NCI-H2196 treated with DMSO at 0.1 percent for 48 hours (cell line): Measurements from ENCODE around the gene COL12A1.

Experiments used
- DNase-seq: peaks from one replicate; lab custom pipeline; 2025; ENCODE audit not compliant: unreplicated experiment; lab: John Stamatoyannopoulos, UW

Gene COL12A1

DNA sequence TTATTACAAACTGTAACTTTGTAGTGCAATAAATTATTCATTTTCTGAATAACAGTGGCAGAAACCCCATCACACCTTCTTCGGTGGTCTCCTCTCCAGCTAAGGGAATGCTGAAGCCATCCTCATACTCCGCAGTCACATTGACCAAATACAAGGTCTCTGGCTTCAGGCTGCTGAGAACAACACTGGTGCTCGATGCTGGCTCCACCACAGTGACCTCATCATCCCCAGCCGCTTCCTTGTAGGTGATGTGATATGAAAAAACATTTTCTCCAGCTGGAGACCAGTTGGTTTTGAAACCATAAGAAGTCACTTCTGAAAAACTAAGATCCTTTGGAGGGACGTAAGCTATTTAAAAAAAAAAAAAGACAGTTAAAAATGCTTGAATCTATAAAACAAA lies 25.0 kb downstream of the COL12A1 start:
- DNase-seq: no peak

DNA sequence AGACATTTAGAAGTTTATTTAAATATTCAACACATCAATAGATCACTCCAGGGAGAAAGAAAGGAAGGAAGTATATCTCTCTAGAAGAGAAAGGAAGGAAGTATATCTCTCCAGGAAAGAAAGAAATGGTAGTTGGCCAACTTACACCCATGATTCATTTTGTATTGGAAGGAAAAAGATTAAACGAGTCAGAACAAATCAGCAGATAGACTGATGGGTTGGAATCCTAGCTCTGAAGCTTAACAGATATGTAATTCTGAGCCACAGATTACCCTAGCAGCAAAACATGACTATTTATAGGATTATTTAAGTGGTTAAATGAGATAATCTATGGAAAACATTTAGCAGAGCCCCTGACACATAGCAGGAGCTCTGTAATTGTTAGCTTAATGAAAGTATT lies 27.1 kb downstream of the COL12A1 start:
- no peak for DNase-seq

DNA sequence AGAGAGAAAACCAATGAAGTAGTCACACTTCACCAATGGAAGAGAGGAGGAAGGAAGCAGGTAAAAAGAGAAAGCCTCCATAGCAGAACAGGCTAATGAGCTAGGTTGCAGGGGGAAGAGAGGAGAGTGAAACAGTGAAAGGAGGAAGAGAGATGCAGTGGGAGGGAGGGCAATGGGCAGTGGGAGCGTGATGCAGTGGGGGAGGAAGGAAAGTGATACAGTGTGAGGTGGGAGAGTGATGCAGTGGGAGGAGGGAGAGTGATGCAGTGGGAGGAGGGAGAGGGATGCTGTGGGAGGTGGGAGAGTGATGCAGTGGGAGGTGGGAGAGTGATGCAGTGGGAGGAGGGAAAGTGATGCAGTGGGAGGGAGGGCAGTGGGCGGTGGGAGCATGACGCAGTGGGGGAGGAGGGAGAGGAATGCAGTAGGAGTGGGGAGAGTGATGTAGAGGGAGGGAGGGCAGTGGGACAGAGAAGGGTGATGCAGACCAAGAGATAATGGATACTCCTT lies 29.7 kb downstream of the COL12A1 start:
- DNase-seq: no peak

DNA sequence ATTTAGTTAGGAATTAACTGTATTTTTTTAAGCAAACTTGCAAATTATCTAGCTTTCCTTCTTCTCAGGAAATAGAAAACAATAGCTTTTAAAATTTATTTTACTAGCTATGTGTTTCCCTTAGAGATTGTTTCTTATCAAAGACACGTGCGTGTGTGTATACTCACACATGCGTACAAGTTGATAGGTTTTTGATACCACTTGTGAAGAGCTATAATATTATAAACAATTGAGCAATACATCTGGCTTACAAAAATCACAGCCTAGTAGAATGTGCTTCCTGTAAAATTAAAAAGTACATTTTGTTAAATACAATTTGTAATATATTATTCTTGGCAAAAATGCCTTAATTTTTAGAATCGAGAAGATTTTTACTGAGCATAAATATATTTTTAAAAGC lies 33.9 kb downstream of the COL12A1 start:
- no peak for DNase-seq

DNA sequence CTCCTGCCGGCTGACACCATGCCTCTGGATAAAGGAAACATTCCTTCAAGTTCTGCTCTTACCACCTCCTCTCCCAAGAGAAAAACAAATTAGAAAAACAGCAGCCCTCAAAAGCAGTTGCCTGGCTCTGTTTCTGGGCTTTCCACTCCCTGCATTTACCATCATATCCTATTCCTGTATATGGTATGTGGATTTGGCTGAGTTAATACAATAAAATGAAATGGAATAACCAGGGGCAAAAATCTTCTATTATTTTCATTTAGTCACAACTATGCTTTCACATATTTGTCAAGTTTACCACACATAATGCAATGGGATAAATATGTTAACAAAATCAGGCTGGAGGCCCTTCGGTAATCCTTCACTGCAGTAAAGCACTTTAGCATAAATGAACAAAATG lies 34.3 kb downstream of the COL12A1 start:
- no peak for DNase-seq

DNA sequence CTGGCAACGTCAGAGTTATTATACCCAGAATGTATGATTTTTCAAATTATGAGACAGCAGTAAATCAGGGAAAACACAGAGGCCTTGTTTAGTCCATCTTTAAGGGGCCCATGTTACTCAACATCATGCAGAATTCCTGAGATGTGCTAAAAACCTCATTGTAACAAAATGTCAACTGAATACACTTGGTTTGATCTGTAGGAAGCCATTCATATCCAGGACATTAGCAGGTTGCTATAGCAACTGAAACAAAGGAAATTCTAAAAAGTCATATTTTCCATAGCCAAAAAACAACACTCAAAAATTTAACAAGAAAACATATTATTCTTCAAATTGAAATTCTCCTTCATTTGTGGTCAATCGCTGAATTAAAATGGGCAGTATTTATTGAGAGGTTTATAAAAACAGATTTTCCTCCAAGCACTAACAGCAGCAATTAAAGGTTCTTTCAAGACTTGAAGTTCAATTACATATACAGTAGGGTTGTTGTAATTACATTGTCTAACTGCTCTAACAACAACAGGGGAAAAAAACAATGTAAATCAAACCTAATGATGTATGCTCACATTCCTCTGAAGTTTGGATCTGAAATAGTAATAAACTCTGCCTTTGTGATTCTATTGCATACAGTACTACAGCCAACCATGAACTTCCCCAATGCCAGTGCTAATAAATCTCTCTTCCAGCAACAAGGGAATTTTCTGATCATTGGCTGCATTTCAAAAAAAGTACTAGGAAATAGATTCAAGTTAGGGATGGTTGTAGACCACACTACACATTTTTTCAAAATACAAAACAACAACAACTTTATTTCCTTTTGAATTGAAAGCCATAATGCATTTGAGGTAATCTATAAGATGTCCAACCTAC lies 34.9 kb downstream of the COL12A1 start:
- DNase-seq: no peak

DNA sequence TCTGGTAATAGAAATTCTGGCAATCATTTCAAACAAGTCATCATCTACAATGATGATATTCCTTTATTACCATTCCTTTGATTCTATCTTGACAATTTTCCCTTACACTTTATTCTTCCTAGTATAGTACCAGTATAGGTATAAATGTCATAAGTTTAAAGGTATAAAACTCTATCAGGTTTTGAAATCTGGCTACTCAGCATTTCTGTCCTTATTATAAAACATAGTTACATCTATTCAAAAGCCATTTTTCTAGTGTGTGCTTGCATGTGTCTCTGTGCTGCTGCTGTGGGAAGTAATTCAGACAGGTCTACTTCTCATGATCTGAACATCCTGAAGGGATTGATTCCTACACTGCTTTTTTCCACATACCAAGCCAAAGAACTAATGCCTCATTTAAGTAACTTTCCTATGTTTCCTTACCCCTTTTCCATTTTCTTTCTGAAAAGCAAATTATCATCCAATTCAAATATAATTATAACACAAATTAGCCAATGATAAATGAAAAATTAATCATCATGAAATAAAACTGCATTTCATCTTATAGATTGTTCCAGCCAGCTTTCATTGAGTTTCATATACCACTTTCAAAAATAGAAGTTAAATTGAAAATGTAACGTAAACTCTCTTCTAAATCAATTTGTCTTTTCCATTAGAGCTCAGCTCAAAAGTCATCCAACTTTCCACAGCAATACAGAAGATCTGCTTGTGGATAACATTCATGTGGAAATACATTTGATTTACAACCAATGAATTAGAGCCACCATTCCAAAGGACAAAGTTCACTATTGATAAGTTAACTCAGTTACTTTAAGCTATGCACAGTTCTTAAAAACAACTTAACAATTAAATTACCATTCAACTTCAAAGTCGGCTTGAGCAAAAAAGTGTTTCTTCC lies 35.9 kb downstream of the COL12A1 start:
- DNase-seq: no peak

DNA sequence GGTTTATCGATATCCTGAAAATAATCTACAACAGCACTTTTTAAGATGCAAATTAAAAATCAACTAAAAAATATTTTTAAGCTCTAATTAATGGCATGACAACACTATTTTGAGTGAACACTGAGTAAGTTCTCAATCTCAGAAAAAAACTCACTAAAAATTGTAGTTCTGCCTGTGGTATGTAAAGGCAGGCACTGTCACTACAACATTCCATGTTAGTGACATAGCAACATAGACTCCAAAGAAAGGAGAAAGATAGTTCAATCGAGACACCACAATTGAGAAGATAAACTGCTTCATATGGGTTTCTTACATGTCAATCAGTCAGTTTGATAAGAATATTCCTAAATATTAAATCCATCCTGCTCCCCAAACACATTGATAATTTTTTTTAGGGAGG lies 38.0 kb downstream of the COL12A1 start:
- no peak for DNase-seq

DNA sequence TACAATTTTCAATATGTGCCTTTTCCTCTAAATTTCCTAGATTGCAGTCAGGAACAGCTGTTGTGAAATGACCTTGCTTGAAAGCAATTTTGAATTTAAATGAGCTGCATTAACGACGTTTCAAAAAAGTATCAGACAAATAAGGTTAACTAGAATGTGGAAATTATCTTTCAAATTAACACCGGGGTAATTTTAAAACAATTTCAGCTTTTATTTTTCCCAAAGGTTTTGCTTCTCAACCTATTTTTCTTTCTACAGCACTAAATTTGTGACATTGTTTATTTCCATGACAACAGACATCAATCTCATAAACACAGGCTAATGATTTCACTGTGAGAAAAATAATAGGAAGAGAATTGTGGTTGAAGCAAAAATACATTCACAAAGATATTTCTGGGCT lies 38.5 kb downstream of the COL12A1 start:
- DNase-seq: no peak

DNA sequence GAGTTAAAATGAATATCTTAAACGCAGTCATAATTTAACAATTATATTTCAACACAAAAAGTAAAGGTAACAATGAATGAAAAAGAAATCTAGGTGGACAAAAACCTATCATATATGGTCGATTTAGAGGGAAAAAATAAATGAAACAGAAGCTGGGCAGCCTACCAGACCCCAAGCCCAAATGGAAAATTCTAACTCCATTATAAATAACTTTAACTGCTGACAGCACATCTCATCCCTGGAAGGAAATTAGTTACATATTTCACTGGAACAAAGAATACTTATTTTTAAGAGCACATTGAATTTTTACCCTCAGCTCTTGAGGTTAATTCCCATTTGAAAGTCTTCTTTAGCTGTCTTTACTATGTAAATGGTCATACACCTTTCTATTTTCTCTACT lies 39.1 kb downstream of the COL12A1 start:
- no peak for DNase-seq

DNA sequence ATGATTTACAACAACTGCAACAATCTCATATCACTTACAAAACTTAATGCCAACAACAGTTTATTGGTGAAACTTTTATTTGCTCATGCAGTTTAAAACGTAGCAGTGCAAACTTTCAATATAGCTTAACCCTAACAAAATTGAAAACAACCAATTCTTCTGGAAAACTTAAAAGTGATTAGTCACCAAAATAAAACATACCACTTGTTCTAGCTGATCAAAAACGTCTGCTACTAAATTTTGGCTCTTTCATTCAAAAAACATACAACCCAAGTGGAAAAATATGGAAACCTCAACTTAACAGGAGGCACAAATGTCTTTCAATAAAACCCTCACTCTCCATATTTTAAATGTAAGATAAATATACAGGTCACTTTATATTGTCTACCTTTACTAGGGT lies 39.6 kb downstream of the COL12A1 start:
- DNase-seq: no peak

DNA sequence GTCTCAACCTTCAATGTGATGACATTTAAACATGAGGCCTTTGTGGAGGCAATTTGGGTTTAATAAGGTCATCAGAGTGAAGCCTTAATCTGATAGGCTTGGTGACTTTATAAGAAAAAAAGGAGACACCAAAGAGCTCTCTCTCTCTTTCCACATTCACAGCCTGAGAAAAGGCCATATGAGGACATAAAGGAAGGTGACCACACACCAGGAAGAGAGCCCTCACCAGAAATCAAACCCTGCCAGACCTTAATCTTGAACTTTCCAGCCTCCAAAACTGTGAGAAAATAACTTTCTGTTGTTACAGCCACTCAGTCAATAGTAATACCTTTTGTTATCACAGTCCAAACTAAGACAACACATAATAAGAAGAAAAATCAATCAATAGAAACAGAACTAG lies 47.7 kb downstream of the COL12A1 start:
- DNase-seq: no peak

DNA sequence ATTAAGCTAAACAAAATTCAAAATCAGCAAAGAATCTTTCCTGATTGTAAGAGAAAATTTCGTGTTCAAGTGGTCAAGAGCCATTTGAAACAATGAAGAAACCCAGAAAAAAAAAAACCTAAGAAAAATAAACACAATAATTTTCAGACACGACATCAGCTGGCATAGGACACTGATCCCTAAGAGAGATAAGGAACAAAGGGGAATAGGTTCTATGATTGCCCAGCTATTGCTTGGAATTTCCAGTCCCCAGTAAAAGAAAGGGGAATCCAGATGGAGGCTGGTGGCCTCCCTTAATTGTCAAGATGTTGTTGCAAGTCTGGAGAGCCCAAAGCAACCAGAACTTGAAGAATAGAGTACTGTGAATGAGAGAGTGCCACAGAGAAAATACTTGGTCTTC lies 48.5 kb downstream of the COL12A1 start:
- DNase-seq: no peak

DNA sequence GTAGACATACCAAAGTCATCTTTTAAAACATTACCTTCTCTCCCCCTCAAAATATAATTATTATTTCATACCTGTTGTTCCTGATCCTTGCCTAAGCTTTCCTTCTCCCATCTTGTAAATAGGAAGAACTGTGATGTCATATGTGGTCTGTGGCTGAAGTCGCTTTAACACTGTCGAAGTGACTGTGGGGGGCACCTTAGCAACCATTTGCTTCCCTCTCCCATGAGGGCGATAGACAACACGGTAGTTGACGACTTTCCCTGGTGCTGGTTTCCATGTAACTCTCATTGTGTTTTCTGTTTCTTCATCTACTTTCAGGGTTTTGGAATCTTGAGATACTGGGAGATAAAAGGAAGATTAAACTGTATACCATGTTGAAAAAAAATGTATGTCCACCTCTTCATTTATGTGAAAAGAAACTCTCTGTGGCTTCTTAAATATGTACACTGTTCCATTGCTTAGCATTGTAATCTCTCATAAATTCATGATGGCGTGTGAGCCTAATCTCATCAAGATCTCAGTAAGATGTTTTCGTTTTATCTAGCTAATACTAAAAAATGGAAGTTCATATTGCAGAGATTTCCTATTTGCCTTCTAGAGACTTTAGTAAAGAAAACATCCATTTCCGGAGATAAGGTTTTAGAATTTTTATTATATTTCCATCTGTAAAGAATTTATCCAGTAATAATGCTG lies 49.5 kb downstream of the COL12A1 start:
- DNase-seq: no peak

DNA sequence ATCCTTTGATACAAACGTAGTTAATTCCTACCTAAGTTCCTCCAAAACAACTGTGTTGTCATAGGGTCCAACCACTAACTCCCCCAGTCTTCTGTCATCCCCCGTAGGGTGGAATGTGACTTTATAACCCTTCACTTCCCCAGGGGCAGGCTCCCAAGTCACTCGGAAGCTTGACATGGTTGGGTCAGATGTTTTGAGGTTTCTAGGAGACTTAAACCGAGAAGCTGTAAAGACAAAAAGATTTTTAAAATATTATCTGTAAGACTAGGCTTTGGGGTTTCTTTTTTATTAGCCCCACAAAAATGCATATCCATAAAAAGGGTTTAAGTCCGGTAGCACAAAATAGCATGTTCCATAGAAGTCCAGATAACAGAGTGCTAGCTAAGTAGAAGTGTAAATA lies 50.2 kb downstream of the COL12A1 start:
- DNase-seq: no peak

DNA sequence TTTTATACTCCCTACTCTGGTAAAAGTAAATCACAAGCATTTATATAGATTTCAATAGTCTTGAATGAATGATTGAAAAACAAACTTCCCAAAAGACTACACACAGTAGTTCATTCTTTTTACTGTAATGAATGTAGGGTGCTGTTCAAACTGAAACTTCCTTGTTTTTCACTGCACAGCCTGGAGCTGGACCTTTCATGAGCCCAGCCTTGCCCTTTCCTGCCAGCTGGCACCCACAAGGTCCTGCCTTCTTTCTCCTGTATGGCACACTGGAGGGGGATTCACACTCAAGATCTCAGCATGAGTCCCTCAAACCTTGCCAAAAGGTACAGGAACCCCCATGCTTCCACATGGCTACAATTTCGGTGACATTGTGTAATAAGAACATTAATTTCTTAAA lies 50.9 kb downstream of the COL12A1 start:
- no peak for DNase-seq

DNA sequence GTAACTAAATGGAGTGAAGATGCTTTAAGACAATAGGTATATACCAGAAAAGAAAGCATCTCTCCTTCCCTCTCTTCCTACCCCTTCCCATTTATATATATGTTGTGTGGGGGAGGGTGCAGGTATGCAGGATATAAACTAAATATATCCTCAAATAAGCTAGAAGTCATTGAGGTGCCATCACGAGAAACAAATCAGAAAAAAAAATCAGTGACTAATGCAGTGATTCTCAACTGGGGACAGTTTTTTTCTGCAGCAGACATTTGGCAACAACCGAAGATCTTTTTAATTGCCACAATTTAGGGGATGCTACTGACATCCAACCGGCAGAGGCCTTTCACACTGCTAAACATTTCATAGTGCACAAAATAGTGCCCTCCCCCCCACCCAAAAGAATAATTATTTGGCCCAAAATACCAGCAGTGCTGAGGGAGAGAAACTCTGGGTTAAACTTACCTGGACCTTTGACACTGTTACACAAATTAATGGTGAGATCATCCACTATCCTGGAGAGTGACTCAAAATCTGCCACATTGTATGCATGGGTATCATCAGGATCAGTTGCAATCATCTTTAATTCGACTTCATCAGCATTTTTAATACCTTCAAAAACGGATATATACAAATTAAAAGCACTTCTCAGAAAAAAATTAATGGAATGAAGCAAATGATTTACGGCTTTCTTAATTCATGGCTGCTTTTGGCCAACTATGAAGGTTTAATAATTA lies 55.0 kb downstream of the COL12A1 start:
- no peak for DNase-seq

DNA sequence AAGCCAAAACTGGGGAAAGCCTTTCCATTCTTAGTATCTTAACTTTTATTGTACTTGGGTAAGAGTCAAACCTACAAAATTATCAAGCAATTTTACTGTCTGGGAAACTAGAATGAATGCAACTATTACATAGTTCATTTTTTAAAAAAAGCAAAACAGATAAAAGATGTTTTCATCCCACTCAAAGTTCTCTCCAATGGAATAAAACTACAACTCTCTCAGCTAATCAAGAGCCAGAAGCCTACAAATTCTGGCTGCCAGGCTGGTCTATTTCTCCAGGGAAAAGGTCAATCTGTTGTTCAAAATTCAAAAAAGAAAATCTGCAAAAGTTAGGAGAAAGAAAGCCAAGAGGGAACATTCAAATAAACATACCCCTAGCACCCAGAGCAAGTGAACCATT lies 56.2 kb downstream of the COL12A1 start:
- no peak for DNase-seq

DNA sequence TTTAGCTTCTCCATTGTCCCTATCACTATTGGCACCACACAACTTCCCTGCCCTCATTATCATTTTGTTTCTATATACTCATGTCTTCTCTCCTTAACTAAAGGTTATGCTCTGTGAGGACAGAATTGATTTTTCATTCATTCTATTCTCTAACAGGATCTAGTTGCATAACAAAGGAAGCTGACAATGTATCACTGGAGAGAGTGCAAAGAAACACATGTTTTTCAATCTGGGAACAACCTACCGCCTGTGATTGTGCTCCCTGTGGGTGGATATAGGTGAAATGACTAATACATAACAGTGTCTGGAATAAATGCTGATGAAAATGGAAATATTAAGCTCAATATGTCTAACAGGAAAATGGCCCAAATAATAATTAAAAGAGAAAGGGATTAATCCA lies 56.6 kb downstream of the COL12A1 start:
- DNase-seq: no peak

DNA sequence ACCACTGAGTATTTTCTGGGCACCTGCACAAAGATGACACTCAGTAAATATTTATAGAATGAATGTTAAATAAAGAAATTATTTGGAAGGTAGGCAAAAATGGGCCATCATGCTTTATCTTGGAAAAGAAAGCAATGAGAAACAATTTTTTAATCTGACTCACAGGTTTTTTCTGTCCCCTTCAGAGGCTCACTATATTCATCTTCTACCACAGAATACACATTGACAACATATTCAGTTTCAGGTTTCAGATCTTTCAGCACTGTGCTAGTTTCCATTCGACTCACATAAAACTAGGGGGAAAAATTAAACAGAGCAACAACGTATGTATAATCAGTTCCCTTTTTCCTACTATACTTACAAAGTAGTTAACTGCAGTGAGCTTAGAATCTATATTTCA lies 58.3 kb downstream of the COL12A1 start:
- DNase-seq: no peak

DNA sequence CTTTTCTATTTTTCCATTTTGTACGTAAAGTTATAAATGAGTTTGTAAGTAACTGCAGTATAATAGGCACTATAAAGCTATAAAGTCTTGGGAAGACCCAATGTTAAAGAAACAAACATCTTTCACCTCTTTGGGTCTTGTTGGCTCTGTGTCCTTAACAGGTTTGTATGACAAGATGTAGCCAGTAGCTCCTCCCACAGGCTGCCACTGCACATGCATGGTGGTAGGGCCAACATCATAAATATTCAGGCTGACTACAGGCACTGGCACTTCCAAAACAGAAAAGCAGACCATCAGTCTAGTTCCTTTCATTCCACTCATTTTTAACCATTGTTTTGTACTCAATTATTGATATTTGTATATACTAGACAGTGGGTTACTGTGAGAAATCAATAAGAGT lies 59.9 kb downstream of the COL12A1 start:
- DNase-seq: no peak
